Type B pancreatic cell (in vitro differentiated cells): ENCODE data around the gene ABCA10. TPM values are rescaled to one million over a fixed set of nuclear protein-coding genes. Genes with fewer than 3 reads are reported as not detected.

ENCODE experiments used
- DNase-seq: peaks from one replicate; pipeline ENCODE4 v3.0.0; 2021; ENCODE audit warnings: mixed read lengths; ENCODE audit not compliant: unreplicated experiment; ENCODE audit errors: extremely low spot score
- H3K27ac Mint-ChIP-seq: 2 replicates; pipeline ENCODE4 v1.8.0; 2021; ENCODE audit warnings: mild to moderate bottlenecking, mixed read lengths
- H3K27me3 Mint-ChIP-seq: 2 replicates; pipeline ENCODE4 v1.8.0; 2021; ENCODE audit warnings: mixed read lengths
- H3K36me3 Mint-ChIP-seq: 2 replicates; pipeline ENCODE4 v1.8.0; 2021; ENCODE audit warnings: mixed read lengths
- H3K4me1 Mint-ChIP-seq: one replicate; pipeline ENCODE4 v1.8.0; 2021; ENCODE audit warnings: mixed read lengths; ENCODE audit not compliant: unreplicated experiment
- H3K4me3 Mint-ChIP-seq: 2 replicates; pipeline ENCODE4 v1.8.0; 2021; ENCODE audit warnings: mild to moderate bottlenecking, mixed read lengths
- H3K9me3 Mint-ChIP-seq: 2 replicates; pipeline ENCODE4 v1.8.0; 2021; ENCODE audit warnings: mixed read lengths
- CTCF ChIP-seq: fragments of 200-600 bp; sonication (generic); conservative IDR thresholded peaks from 2 replicates; pipeline ENCODE4 v1.5.0; 2021; ENCODE audit warnings: antibody characterized with exemption, mild to moderate bottlenecking
- total RNA-seq: library from RNA; stranded (reverse); gene quantifications from 2 replicates; pipeline ENCODE4 v1.2.1, GENCODE V29; 2021; ENCODE audit warnings: low replicate concordance

The ABCA10 gene
- total RNA-seq, 1 donor from 2014 or later, result 1.2 TPM

GRCh38 chr17:69228018-69228417 lies 606 bp downstream of the ABCA10 start:
- DNase-seq, result no peak
- no peak for TF ChIP-seq CTCF
- H3K9me3 Mint-ChIP-seq, result peaks cover 1% of the 10 kb centered on the region
- peaks cover 7% of the 10 kb centered on the region for H3K4me1 Mint-ChIP-seq
- H3K27ac Mint-ChIP-seq, result no peak overlapping the region
- H3K27me3 Mint-ChIP-seq, result no peaks in the 10 kb centered on the region
- H3K4me3 Mint-ChIP-seq, result no peak overlapping the region
- H3K36me3 Mint-ChIP-seq, result no peaks in the 10 kb centered on the region

GRCh38 chr17:69227541-69227940 lies 1.1 kb downstream of the ABCA10 start:
- H3K4me1 Mint-ChIP-seq, result peaks cover 7% of the 10 kb centered on the region
- no peak for TF ChIP-seq CTCF
- DNase-seq, result no peak
- no peak overlapping the region for H3K27ac Mint-ChIP-seq
- no peaks in the 10 kb centered on the region for H3K9me3 Mint-ChIP-seq
- H3K36me3 Mint-ChIP-seq, result no peaks in the 10 kb centered on the region
- H3K27me3 Mint-ChIP-seq, result no peaks in the 10 kb centered on the region
- H3K4me3 Mint-ChIP-seq, result no peak overlapping the region

GRCh38 chr17:69223809-69224208 lies 4.8 kb downstream of the ABCA10 start:
- H3K4me1 Mint-ChIP-seq, result peaks cover 7% of the 10 kb centered on the region
- H3K9me3 Mint-ChIP-seq, result no peaks in the 10 kb centered on the region
- H3K27me3 Mint-ChIP-seq, result no peaks in the 10 kb centered on the region
- no peaks in the 10 kb centered on the region for H3K36me3 Mint-ChIP-seq
- TF ChIP-seq CTCF, result no peak
- DNase-seq, result no peak
- no peak overlapping the region for H3K27ac Mint-ChIP-seq
- H3K4me3 Mint-ChIP-seq, result no peak overlapping the region

- Mint-ChIP-seq H3K27me3 (no peaks in the 10 kb centered on the region), H3K4me1 (peaks cover 7% of the 10 kb centered on the region), H3K27ac (no peak overlapping the region), H3K36me3 (no peaks in the 10 kb centered on the region), H3K4me3 (no peak overlapping the region), H3K9me3 (no peaks in the 10 kb centered on the region)
- TF ChIP-seq CTCF, result no peak
- DNase-seq, result no peak
Observed at GRCh38 chr17:69222707-69223258, 5.8 kb downstream of the ABCA10 start.

GRCh38 chr17:69220098-69220497 lies 8.5 kb downstream of the ABCA10 start:
- no peaks in the 10 kb centered on the region for H3K9me3 Mint-ChIP-seq
- no peak overlapping the region for H3K4me3 Mint-ChIP-seq
- TF ChIP-seq CTCF, result no peak
- H3K4me1 Mint-ChIP-seq, result peaks cover 7% of the 10 kb centered on the region
- H3K36me3 Mint-ChIP-seq, result no peaks in the 10 kb centered on the region
- no peak overlapping the region for H3K27ac Mint-ChIP-seq
- H3K27me3 Mint-ChIP-seq, result no peaks in the 10 kb centered on the region
- DNase-seq, result no peak

GRCh38 chr17:69218986-69219385 lies 9.6 kb downstream of the ABCA10 start:
- peaks cover 6% of the 10 kb centered on the region for H3K4me1 Mint-ChIP-seq
- H3K9me3 Mint-ChIP-seq, result no peaks in the 10 kb centered on the region
- no peak for TF ChIP-seq CTCF
- no peaks in the 10 kb centered on the region for H3K36me3 Mint-ChIP-seq
- DNase-seq, result no peak
- H3K4me3 Mint-ChIP-seq, result no peak overlapping the region
- no peak overlapping the region for H3K27ac Mint-ChIP-seq
- no peaks in the 10 kb centered on the region for H3K27me3 Mint-ChIP-seq
